GM13977 (cell line): ENCODE results near the gene NALCN.

Source experiments
- DNase-seq: peaks from one replicate; pipeline ENCODE4 v3.0.0; 2012; ENCODE audit warnings: low spot score
- in situ Hi-C: fragments of 300-500 bp; cut with MboI; formaldehyde crosslinking; loops from one replicate; pipeline ENCODE4 v1.12.0; 2022; ENCODE audit warnings: low sequenced_read_pairs, low pct_unique_long_range_greater_than_20kb, mixed read lengths, inconsistent platforms; ENCODE audit not compliant: unreplicated experiment
- TF ChIP-seq, protein P1 (sequence below): IDR thresholded peaks from 2 replicates; pipeline ENCODE4 v1.5.1; 2012; ENCODE audit warnings: mild to moderate bottlenecking, control low read depth; ENCODE audit not compliant: insufficient read depth; ENCODE audit errors: extremely low read depth, missing control alignments

Gene NALCN

GRCh38 chr13:101301053-101301452 is 115.3 kb downstream of the NALCN start:
- TF ChIP-seq, protein P1, sequence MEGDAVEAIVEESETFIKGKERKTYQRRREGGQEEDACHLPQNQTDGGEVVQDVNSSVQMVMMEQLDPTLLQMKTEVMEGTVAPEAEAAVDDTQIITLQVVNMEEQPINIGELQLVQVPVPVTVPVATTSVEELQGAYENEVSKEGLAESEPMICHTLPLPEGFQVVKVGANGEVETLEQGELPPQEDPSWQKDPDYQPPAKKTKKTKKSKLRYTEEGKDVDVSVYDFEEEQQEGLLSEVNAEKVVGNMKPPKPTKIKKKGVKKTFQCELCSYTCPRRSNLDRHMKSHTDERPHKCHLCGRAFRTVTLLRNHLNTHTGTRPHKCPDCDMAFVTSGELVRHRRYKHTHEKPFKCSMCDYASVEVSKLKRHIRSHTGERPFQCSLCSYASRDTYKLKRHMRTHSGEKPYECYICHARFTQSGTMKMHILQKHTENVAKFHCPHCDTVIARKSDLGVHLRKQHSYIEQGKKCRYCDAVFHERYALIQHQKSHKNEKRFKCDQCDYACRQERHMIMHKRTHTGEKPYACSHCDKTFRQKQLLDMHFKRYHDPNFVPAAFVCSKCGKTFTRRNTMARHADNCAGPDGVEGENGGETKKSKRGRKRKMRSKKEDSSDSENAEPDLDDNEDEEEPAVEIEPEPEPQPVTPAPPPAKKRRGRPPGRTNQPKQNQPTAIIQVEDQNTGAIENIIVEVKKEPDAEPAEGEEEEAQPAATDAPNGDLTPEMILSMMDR, result no peak
- DNase-seq, result no peak
- in situ Hi-C loops, result no loop called here

- no peak for DNase-seq
- TF ChIP-seq, protein P1, result no peak
- in situ Hi-C loops, result no loop called here
Measured at GRCh38 chr13:101300531-101300930, 115.8 kb downstream of the NALCN start.

DNA sequence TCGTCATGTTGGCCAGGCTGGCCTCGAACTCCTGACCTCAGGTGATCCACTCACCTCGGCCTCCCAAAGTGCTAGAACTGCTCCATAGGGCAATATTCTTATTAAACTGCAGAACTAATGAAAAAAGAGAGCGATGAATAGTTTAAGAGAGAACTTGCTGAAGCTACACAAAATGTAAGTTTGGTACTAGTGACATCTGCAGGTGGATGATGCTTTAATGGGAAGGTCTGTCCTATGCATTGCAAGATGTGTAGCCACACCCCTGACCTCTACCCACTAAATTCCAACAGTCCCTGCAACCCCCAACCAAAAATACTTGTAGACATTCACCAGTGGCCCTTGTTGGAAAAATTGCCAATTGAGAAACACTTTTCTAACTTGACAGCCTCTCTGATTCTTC is 117.8 kb downstream of the NALCN start:
- TF ChIP-seq, protein P1, result no peak
- no peak for DNase-seq
- in situ Hi-C loops, result no loop called here

DNA sequence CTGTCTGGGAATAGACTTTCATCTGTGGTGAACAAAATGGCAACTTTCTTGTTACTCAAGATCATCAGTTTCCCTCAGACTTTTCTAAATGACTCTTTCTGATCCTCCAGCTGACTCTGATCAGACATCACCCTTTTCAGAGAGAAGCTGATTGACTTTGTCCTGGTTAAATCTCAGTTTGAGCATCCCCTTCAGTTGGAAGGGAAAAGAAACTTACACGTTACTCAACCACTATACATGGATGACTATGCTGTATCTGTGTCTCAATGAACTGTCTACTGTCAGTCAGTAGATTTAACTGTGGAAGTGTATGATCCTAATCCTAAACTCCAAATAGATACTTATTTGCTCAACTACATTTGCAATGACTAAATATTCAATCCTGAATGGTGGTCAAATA is 118.5 kb downstream of the NALCN start:
- in situ Hi-C loops, result no loop called here
- DNase-seq, result no peak
- TF ChIP-seq, protein P1, result no peak

GRCh38 chr13:101292711-101293110 is 123.6 kb downstream of the NALCN start:
- in situ Hi-C loops, result no loop called here
- DNase-seq, result no peak
- TF ChIP-seq, protein P1, result no peak

- in situ Hi-C loops, result no loop called here
- no peak for DNase-seq
- TF ChIP-seq, protein P1, result no peak
Measured at GRCh38 chr13:101291646-101292515, 124.4 kb downstream of the NALCN start.
